ENCODE measurements around the gene MRTFA.

Gene MRTFA

GRCh38 chr22:40473703-40474102, 162.8 kb downstream of the MRTFA start:
- H3K27ac ChIP-seq: no peak overlapping the region
- no peak for TF ChIP-seq CTCF (IDR thresholded peaks at IDR 0.05)
- H3K9me3 ChIP-seq: no peaks in the 10 kb centered on the region
- no peak overlapping the region for H3K4me3 ChIP-seq (ENCODE audit: low read depth in 1 of 2, low read length in 1 of 2)
- no peaks in the 10 kb centered on the region for H3K36me3 ChIP-seq
- H3K27me3 ChIP-seq: no peaks in the 10 kb centered on the region
- H3K4me1 ChIP-seq (ENCODE audit: control insufficient read depth in 1 of 2, insufficient read depth in 1 of 2, low read depth in 1 of 2, low read length in 1 of 2): peaks cover 33 to 48% of the 10 kb centered on the region in 2 experiments

GRCh38 chr22:40472579-40472978, 163.9 kb downstream of the MRTFA start:
- Histone ChIP-seq H3K9me3 (no peaks in the 10 kb centered on the region), H3K27ac (no peak overlapping the region), H3K36me3 (no peaks in the 10 kb centered on the region), H3K27me3 (no peaks in the 10 kb centered on the region), H3K4me3 (ENCODE audit: low read depth in 1 of 2, low read length in 1 of 2) (no peak overlapping the region), H3K4me1 (ENCODE audit: control insufficient read depth in 1 of 2, insufficient read depth in 1 of 2, low read depth in 1 of 2, low read length in 1 of 2) (peaks cover 21 to 48% of the 10 kb centered on the region in 2 experiments)
- TF ChIP-seq CTCF (IDR thresholded peaks at IDR 0.05): no peak

- Histone ChIP-seq H3K36me3 (no peaks in the 10 kb centered on the region), H3K4me1 (ENCODE audit: control insufficient read depth in 1 of 2, insufficient read depth in 1 of 2, low read depth in 1 of 2, low read length in 1 of 2) (peaks cover 20 to 46% of the 10 kb centered on the region in 2 experiments), H3K27ac (no peak overlapping the region), H3K27me3 (no peaks in the 10 kb centered on the region), H3K4me3 (ENCODE audit: low read depth in 1 of 2, low read length in 1 of 2) (no peak overlapping the region), H3K9me3 (no peaks in the 10 kb centered on the region)
- TF ChIP-seq CTCF (IDR thresholded peaks at IDR 0.05): no peak
Observed at GRCh38 chr22:40472051-40472450, 164.5 kb downstream of the MRTFA start.

- Histone ChIP-seq H3K4me1 (ENCODE audit: control insufficient read depth in 1 of 2, insufficient read depth in 1 of 2, low read depth in 1 of 2, low read length in 1 of 2) (peaks cover 27 to 54% of the 10 kb centered on the region in 2 experiments), H3K4me3 (ENCODE audit: low read depth in 1 of 2, low read length in 1 of 2) (no peak overlapping the region), H3K9me3 (no peaks in the 10 kb centered on the region), H3K36me3 (no peaks in the 10 kb centered on the region), H3K27me3 (no peaks in the 10 kb centered on the region), H3K27ac (peak overlapping the region; percentile 50)
- TF ChIP-seq CTCF (IDR thresholded peaks at IDR 0.05): no peak
Observed at GRCh38 chr22:40469181-40469580, 167.3 kb downstream of the MRTFA start.

GRCh38 chr22:40468616-40469015, 167.9 kb downstream of the MRTFA start:
- peak overlapping the region; percentile 50 for H3K27ac ChIP-seq
- H3K4me1 ChIP-seq (ENCODE audit: control insufficient read depth in 1 of 2, insufficient read depth in 1 of 2, low read depth in 1 of 2, low read length in 1 of 2): peaks cover 33 to 60% of the 10 kb centered on the region in 2 experiments
- H3K27me3 ChIP-seq: no peaks in the 10 kb centered on the region
- H3K36me3 ChIP-seq: no peaks in the 10 kb centered on the region
- TF ChIP-seq CTCF (IDR thresholded peaks at IDR 0.05): no peak
- no peaks in the 10 kb centered on the region for H3K9me3 ChIP-seq
- H3K4me3 ChIP-seq (ENCODE audit: low read depth in 1 of 2, low read length in 1 of 2): no peak overlapping the region

- H3K4me3 ChIP-seq (ENCODE audit: low read depth in 1 of 2, low read length in 1 of 2): no peak overlapping the region
- no peaks in the 10 kb centered on the region for H3K27me3 ChIP-seq
- no peak for TF ChIP-seq CTCF (IDR thresholded peaks at IDR 0.05)
Observed at GRCh38 chr22:40466976-40467375, 169.5 kb downstream of the MRTFA start.

More at GRCh38 chr22:40466976-40467375, 169.5 kb downstream of the MRTFA start:
- H3K27ac ChIP-seq: no peak overlapping the region
- H3K9me3 ChIP-seq: no peaks in the 10 kb centered on the region
- H3K4me1 ChIP-seq (ENCODE audit: control insufficient read depth in 1 of 2, insufficient read depth in 1 of 2, low read depth in 1 of 2, low read length in 1 of 2): peaks cover 39 to 65% of the 10 kb centered on the region in 2 experiments
- H3K36me3 ChIP-seq: no peaks in the 10 kb centered on the region
